GM19043 (cell line): ENCODE data around the gene CCND1.

Source experiments
- ATAC-seq: cut with Tn5 transposase; IDR thresholded peaks from one replicate; pipeline ENCODE4 v1.9.1; 2021; ENCODE audit warnings: low read depth; ENCODE audit not compliant: unreplicated experiment

The CCND1 gene

DNA sequence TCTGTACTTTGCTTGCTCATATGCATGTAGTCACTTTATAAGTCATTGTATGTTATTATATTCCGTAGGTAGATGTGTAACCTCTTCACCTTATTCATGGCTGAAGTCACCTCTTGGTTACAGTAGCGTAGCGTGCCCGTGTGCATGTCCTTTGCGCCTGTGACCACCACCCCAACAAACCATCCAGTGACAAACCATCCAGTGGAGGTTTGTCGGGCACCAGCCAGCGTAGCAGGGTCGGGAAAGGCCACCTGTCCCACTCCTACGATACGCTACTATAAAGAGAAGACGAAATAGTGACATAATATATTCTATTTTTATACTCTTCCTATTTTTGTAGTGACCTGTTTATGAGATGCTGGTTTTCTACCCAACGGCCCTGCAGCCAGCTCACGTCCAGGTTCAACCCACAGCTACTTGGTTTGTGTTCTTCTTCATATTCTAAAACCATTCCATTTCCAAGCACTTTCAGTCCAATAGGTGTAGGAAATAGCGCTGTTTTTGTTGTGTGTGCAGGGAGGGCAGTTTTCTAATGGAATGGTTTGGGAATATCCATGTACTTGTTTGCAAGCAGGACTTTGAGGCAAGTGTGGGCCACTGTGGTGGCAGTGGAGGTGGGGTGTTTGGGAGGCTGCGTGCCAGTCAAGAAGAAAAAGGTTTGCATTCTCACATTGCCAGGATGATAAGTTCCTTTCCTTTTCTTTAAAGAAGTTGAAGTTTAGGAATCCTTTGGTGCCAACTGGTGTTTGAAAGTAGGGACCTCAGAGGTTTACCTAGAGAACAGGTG is 11.1 kb downstream of the CCND1 start:
- no peak for ATAC-seq

GRCh38 chr11:69652999-69653398 is 12.0 kb downstream of the CCND1 start:
- ATAC-seq = no peak

- ATAC-seq = no peak
Measured at GRCh38 chr11:69653406-69653960, 12.5 kb downstream of the CCND1 start.

GRCh38 chr11:69654001-69654659 is 13.2 kb downstream of the CCND1 start:
- no peak for ATAC-seq

DNA sequence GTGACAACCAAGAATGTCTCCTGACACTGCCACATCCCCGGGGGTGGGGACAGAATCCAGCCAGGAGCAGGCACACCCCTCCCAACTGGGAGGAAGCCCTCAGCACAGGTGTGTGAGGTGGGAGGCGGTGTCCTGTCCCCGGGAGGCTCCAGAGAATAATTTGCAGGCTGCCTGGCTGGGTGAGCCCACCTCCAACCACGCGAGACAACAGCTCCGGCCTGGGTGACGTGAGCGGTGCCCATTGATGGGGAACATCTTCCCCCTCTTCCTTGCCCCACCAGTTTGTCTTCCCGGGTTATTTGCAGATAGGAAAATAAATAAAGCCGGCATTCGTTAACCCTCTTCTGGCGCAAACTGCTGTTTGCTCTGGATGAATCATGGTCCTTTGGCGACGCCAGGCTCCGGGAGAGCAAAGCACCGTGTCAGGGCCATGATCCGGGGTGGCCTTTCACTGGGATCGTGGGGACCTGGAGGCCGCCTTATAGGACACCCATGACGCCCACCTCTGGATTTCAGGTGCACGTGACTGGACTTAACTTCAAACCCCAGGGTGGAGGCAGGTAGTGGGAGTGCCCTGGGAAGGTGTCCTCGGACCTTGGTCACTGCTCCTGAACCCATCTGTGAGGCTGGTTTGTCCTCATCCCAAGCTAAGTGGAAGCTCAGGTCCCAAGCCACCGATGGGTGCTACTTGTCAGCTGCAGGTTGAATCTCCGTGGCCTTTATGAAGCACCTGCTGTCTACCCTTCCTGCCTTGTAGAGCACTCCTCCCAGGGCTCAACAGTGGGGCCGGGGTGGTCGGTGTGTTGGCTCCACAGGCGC is 13.9 kb downstream of the CCND1 start:
- ATAC-seq = no peak

DNA sequence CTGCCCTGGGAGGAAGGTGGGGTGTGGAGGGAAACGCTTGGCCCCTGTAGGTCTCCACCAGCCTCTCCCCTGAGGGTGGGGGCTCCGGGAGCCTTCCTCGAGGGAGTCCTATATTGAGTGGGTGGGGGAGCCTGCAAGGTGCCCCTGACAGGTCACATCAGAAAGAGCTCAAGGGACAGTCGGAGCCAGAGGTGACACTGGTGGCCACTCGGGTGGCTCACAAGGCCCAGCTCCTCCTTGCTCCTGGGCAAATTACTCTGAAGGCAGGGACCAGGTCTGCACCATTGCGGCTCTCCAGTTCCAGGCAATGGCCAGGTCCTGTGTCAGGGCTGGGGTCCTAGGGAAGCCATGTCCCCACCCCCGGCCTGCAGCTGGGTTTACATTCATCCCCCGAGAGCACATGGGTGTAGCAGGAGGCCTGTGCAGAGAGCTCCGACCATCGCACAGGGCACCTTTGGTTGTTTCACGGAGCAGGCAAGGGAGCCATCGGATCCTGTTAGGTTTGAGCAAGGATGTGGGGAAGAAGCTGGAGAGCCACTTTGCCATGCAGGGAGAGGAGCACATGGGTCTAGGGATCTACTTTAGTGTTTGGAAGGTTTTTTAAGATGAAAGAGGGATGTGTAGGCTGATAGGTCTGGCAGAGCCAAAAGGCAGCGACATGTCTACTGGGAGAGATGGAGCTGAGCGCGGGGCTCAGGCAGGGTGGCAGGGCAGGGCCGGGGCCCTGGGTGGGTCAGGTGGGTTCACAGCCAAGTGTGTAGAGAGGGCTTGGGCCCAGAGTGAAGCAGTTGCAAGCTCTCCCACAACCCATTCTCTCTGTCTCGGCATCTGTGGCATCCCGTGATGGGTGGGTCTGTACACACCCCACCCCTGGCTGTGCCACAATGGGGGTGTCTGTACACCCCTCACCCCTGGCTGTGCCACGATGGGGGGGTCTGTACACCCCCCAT is 14.8 kb downstream of the CCND1 start:
- no peak for ATAC-seq

- ATAC-seq = no peak
Measured at GRCh38 chr11:69656536-69657455, 15.8 kb downstream of the CCND1 start.

DNA sequence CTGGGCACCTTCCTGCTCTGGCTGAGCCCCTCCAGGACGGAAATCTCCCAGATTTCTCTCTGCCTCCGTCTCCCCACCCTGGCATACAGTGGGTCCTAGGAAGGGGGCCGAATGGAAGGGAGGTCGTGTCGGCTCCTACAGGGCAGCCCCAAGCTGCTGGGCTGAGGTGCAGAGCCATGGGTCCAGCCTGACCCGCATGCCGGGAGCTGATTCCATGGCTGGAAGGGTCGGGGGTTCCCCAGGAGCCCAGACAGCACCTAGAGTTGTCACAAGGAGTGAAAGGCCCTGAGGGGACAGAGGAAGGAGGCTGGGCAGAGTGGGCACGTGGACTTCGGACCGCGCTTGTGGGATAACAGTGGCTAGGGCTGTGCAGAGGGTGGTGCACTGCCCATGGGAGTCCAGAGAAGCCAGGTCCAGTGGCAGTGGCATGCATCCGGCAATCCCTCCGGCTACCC is 16.5 kb downstream of the CCND1 start:
- no peak for ATAC-seq

GRCh38 chr11:69657911-69658625 is 17.1 kb downstream of the CCND1 start:
- ATAC-seq = no peak

DNA sequence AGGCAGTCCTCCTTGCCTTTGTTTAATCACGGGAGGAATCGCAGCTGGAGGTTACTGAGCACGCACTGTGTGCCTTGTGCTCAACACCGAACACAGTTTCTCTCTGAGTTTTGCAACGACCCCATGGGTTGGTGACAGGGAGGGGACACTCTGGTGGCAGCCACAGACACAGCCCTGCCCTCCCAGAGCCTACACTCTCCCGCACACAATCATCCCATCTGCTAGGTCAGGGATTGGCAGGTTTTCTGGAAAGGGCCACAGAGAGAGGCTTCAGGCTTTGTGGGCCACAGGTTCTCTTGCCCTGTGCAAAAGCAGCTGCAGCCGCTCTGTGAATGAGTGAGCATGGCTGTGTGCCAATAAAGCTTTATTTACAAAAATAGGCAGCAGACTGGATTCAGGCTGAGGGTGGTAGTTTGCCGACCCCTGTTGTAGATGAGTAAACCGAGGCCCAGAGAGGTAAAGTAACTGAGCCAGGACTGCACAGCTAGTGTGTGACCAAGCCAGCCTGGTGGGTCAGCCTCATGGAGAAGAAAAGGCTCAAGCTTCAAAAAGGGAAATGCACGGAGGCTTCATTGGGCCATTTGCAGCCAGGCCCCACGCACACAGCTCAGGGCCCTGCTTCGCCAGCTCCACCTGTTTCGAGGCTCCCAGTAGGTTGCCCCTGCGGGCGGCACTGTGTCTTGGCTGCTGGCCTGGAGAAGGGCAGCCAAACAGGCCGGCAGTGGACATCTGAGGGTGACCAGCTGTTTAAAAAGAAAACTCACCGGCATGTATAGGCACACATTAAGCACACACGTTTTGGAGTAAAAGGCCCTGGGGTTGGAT is 17.9 kb downstream of the CCND1 start:
- no peak for ATAC-seq

GRCh38 chr11:69659591-69659990 is 18.6 kb downstream of the CCND1 start:
- ATAC-seq = no peak

- no peak for ATAC-seq
Measured at GRCh38 chr11:69660001-69660500, 19.1 kb downstream of the CCND1 start.

GRCh38 chr11:69661413-69661715 is 20.4 kb downstream of the CCND1 start:
- ATAC-seq = no peak

GRCh38 chr11:69662021-69662698 is 21.2 kb downstream of the CCND1 start:
- ATAC-seq = no peak

DNA sequence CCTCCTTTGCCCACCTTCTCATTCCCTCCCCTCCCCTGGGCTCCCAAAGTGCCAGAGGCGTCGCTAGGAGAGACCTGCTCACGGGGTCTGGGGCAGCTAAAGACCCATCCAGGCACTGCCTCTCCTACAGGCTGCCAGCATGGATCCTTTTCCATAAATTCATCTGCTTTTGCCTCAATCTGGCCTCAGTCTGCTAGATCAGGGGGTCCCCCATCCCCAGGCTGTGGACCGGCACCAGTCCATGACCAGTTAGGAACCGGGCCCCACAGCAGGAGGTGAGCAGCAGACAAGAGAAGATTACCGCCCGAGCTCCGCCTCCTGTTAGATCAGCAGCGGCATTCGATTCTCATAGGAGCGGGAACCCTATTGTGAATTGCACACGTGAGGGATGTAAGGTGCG is 21.9 kb downstream of the CCND1 start:
- ATAC-seq = no peak

DNA sequence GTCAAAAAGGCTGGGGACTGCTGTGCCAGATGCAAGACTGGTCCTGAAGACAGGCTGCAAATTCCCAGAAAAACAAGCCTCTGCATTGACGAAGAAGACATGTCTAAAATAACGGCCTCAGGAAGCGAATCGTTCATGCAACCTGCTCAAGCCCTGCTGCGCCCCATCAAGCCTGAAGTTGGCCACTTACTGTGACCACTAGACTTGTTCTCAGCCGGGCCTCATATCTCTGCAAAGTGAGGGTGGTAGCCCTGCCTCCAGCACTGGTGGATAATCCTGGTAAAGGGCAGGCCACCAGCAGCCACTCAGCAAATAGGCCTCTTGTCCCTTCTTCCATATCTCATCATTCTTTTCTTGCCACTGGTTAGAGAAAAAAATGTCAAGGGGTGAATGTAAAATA is 22.4 kb downstream of the CCND1 start:
- ATAC-seq = no peak
